ENCODE data around the gene STPG4. TPM values are rescaled to one million over a fixed set of nuclear protein-coding genes. Genes with fewer than 3 reads are reported as not detected.

The STPG4 gene
- total RNA-seq, 1 donor from 2014 or later: 0.64 TPM

DNA sequence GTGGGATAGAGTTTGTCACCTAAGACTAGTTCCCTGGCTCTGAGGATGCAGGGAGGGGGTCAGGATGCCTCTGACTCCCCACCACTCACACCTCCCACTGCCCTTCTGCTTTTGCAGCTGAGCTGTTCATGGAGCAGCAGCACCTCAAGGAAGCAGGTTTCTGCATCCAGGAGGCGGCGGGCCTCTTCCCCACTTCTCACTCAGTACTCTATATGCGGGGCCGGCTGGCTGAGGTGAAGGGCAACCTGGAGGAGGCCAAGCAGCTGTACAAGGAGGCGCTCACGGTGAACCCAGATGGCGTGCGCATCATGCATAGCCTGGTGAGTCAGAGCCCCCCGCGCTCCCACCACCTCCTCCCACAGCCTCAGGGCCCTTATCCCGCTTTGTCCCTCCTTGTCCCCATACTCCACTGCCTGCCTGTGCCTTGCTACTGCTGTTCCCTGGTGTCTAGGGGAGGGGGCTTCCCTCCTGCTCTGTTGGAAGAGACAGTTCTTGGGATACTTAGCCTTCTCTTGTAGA is 94.4 kb downstream of the STPG4 start:
- Mint-ChIP-seq H3K27ac (ENCODE audit: unreplicated experiment) (no peak overlapping the region), H3K4me1 (ENCODE audit: low read depth, unreplicated experiment) (peaks cover 43% of the 10 kb centered on the region), H3K27me3 (ENCODE audit: low read depth, unreplicated experiment) (no peaks in the 10 kb centered on the region), H3K9me3 (ENCODE audit: unreplicated experiment) (peaks cover 1% of the 10 kb centered on the region), H3K36me3 (ENCODE audit: low read depth, unreplicated experiment) (peaks cover 19% of the 10 kb centered on the region), H3K4me3 (ENCODE audit: unreplicated experiment) (no peak overlapping the region)
- Histone ChIP-seq H3K9ac (ENCODE audit: low read length) (no peak overlapping the region), H3K27ac (ENCODE audit: low read depth, low read length) (no peak overlapping the region), H3K79me2 (ENCODE audit: insufficient read depth, low read length) (no peaks in the 10 kb centered on the region), H3K4me3 (ENCODE audit: insufficient read depth, low read depth, low read length) (no peak overlapping the region), H3K4me2 (ENCODE audit: low read length) (no peak overlapping the region), H2AFZ (ENCODE audit: low read depth, low read length) (no peak overlapping the region), H4K20me1 (ENCODE audit: insufficient read depth, low read length) (no peaks in the 10 kb centered on the region), H3K4me1 (ENCODE audit: insufficient read depth, low read length) (peaks cover 51% of the 10 kb centered on the region), H3K36me3 (ENCODE audit: insufficient read depth, low read length) (no peaks in the 10 kb centered on the region), H3K9me3 (ENCODE audit: insufficient read depth, low read depth, low read length) (no peaks in the 10 kb centered on the region), H3K27me3 (ENCODE audit: insufficient read depth, low read length) (no peaks in the 10 kb centered on the region)
- FAIRE-seq (no peak), DNase-seq (ENCODE audit: low read depth) (no peak)
- no peak for TF ChIP-seq CTCF (IDR thresholded peaks at IDR 0.05; ENCODE audit: insufficient read depth, low read depth, low read length)
- TF ChIP-seq EZH2 (IDR thresholded peaks at IDR 0.05; ENCODE audit: insufficient read depth, low read length): no peak

DNA sequence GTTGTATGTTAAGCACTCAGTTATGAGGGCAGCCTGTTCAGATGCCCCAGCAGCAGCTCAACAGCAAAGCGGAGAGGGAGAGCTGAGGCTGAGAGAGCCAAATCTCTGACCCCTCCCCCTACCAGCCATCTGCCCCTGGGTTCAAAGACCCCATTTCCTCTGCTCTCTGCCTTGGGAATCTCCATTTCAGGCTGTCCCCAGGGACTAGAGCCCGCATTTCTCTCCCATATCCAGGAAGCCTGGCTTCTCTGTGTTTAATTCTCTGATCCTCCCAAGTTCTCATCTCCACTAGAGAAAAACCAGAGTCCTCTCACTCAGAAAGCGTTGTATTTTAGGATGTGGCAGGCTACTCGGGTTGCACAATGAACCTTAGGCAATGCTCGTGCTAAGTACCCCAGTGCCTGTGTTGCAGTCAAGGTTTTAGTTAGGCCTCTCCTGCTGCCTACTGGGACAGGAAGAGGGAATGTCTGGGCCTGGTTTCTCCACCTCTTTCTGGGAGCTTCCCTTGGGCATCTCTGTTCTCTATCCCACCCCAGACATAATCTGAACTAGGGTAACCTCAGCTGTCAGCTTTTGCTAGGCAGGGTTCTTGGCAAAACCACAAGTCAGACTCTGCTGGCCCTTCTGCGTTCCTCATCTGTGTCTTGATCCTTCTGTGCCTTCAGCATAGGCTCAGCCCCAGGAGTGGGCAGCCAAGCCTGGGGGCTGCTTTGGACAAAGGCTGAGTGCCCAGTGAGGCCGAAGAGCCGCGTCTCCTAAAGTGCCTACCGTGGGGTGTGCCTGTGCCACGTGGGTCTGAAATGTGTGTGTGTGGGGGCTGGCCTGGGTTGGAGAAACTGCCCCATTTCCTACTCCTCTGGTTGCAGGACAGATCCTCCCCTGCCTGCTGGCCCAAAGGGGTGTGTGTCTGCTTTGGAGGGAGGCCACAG is 96.8 kb downstream of the STPG4 start:
- peak overlapping the region; percentile 1 for H3K27ac ChIP-seq (ENCODE audit: low read depth, low read length)
- TF ChIP-seq EZH2 (IDR thresholded peaks at IDR 0.05; ENCODE audit: insufficient read depth, low read length) (no peak), CTCF (IDR thresholded peaks at IDR 0.05; ENCODE audit: insufficient read depth, low read depth, low read length) (no peak)
- Mint-ChIP-seq H3K4me3 (ENCODE audit: unreplicated experiment) (peak overlapping the region; percentile 20), H3K4me1 (ENCODE audit: low read depth, unreplicated experiment) (peaks cover 31% of the 10 kb centered on the region), H3K27ac (ENCODE audit: unreplicated experiment) (peak overlapping the region; percentile 94), H3K9me3 (ENCODE audit: unreplicated experiment) (no peaks in the 10 kb centered on the region), H3K27me3 (ENCODE audit: low read depth, unreplicated experiment) (no peaks in the 10 kb centered on the region), H3K36me3 (ENCODE audit: low read depth, unreplicated experiment) (peaks cover 25% of the 10 kb centered on the region)
- DNase-seq (ENCODE audit: low read depth): no peak
- H3K36me3 ChIP-seq (ENCODE audit: insufficient read depth, low read length): peaks cover 5% of the 10 kb centered on the region
- H3K4me1 ChIP-seq (ENCODE audit: insufficient read depth, low read length): peaks cover 44% of the 10 kb centered on the region
- H4K20me1 ChIP-seq (ENCODE audit: insufficient read depth, low read length): no peaks in the 10 kb centered on the region
- no peak overlapping the region for H3K4me3 ChIP-seq (ENCODE audit: insufficient read depth, low read depth, low read length)
- H3K9me3 ChIP-seq (ENCODE audit: insufficient read depth, low read depth, low read length): no peaks in the 10 kb centered on the region
- peak overlapping the region; percentile 14 for H3K9ac ChIP-seq (ENCODE audit: low read length)
- no peaks in the 10 kb centered on the region for H3K27me3 ChIP-seq (ENCODE audit: insufficient read depth, low read length)
- no peak overlapping the region for H2AFZ ChIP-seq (ENCODE audit: low read depth, low read length)
- no peak for FAIRE-seq
- no peak overlapping the region for H3K4me2 ChIP-seq (ENCODE audit: low read length)
- H3K79me2 ChIP-seq (ENCODE audit: insufficient read depth, low read length): no peaks in the 10 kb centered on the region

GRCh38 chr2:47057687-47058002 is 97.5 kb downstream of the STPG4 start:
- no peaks in the 10 kb centered on the region for H3K79me2 ChIP-seq (ENCODE audit: insufficient read depth, low read length)
- peaks cover 7% of the 10 kb centered on the region for H3K36me3 ChIP-seq (ENCODE audit: insufficient read depth, low read length)
- FAIRE-seq (no peak), DNase-seq (ENCODE audit: low read depth) (no peak)
- Mint-ChIP-seq H3K4me1 (ENCODE audit: low read depth, unreplicated experiment) (peaks cover 25% of the 10 kb centered on the region), H3K9me3 (ENCODE audit: unreplicated experiment) (no peaks in the 10 kb centered on the region), H3K27ac (ENCODE audit: unreplicated experiment) (peak overlapping the region; percentile 94), H3K4me3 (ENCODE audit: unreplicated experiment) (no peak overlapping the region), H3K27me3 (ENCODE audit: low read depth, unreplicated experiment) (no peaks in the 10 kb centered on the region), H3K36me3 (ENCODE audit: low read depth, unreplicated experiment) (peaks cover 27% of the 10 kb centered on the region)
- no peaks in the 10 kb centered on the region for H4K20me1 ChIP-seq (ENCODE audit: insufficient read depth, low read length)
- no peak for TF ChIP-seq EZH2 (IDR thresholded peaks at IDR 0.05; ENCODE audit: insufficient read depth, low read length)
- no peak for TF ChIP-seq CTCF (IDR thresholded peaks at IDR 0.05; ENCODE audit: insufficient read depth, low read depth, low read length)
- H3K9ac ChIP-seq (ENCODE audit: low read length): peak overlapping the region; percentile 28
- no peaks in the 10 kb centered on the region for H3K9me3 ChIP-seq (ENCODE audit: insufficient read depth, low read depth, low read length)
- peak overlapping the region; percentile 1 for H3K27ac ChIP-seq (ENCODE audit: low read depth, low read length)
- peaks cover 38% of the 10 kb centered on the region for H3K4me1 ChIP-seq (ENCODE audit: insufficient read depth, low read length)
- H2AFZ ChIP-seq (ENCODE audit: low read depth, low read length): no peak overlapping the region
- H3K4me3 ChIP-seq (ENCODE audit: insufficient read depth, low read depth, low read length): no peak overlapping the region
- H3K4me2 ChIP-seq (ENCODE audit: low read length): peak overlapping the region; percentile 66
- no peaks in the 10 kb centered on the region for H3K27me3 ChIP-seq (ENCODE audit: insufficient read depth, low read length)

All from astrocyte (in vitro differentiated cells and primary cell).